Activated CD8-positive, alpha-beta T cell treated with anti-CD3 and anti-CD28 coated beads for 36 hours (primary cell): Measurements from ENCODE around the gene SDCBP2. TPM values are rescaled to one million over a fixed set of nuclear protein-coding genes. Genes with fewer than 3 reads are reported as not detected.

Experiments used
- ATAC-seq: fragments of 200-7000 bp; cut with Tn5 transposase; one replicate; pipeline ENCODE4 v1.10.0; 2021; ENCODE audit warnings: mild to moderate bottlenecking, moderate library complexity
- CTCF ChIA-PET: fragments of 350-600 bp; sonication (Branson Sonifier 250); formaldehyde crosslinking; loops from one replicate; lab custom pipeline; 2021; ENCODE audit warnings: antibody characterized with exemption; lab: Charles Lee
- POLR2A ChIA-PET: fragments of 350-600 bp; sonication (Branson Sonifier 250); formaldehyde crosslinking; loops from one replicate; lab custom pipeline; 2021; ENCODE audit warnings: antibody characterized with exemption; lab: Charles Lee
- DNase-seq: peaks from one replicate; pipeline ENCODE4 v3.0.0-alpha.2; 2020
- H3K27ac Mint-ChIP-seq: one replicate; pipeline ENCODE4 v1.8.0; 2021; ENCODE audit warnings: mild to moderate bottlenecking, mixed read lengths
- H3K27me3 Mint-ChIP-seq: one replicate; pipeline ENCODE4 v1.8.0; 2021; ENCODE audit warnings: mixed read lengths
- H3K36me3 Mint-ChIP-seq: one replicate; pipeline ENCODE4 v1.8.0; 2021; ENCODE audit warnings: low read depth, mixed read lengths
- H3K4me1 Mint-ChIP-seq: one replicate; pipeline ENCODE4 v1.8.0; 2021; ENCODE audit warnings: low read depth, mixed read lengths
- H3K4me3 Mint-ChIP-seq: one replicate; pipeline ENCODE4 v1.8.0; 2021; ENCODE audit warnings: mild to moderate bottlenecking, moderate library complexity, mixed read lengths
- H3K9me3 Mint-ChIP-seq: one replicate; pipeline ENCODE4 v1.8.0; 2021; ENCODE audit warnings: mixed read lengths
- CTCF ChIP-seq: fragments of 200-600 bp; IDR thresholded peaks from one replicate; pipeline ENCODE4 v1.8.0; 2022; ENCODE audit warnings: antibody characterized with exemption, mild to moderate bottlenecking
- intact Hi-C: fragments of 100-400 bp; cut with micrococcal nuclease; formaldehyde crosslinking; loops from one replicate; pipeline ENCODE4 v1.10.0; 2022
- total RNA-seq, 2 experiments: library from RNA; stranded (reverse); gene quantifications; one replicate each; pipeline ENCODE4 v1.2.3, GENCODE V29; 2021

SDCBP2 gene
- total RNA-seq, 2 experiments from 2014 or later = 3.0 to 3.7 TPM

- TF ChIP-seq CTCF = peak; percentile 40
- Mint-ChIP-seq H3K4me1 (peaks cover 64% of the 10 kb centered on the region), H3K27ac (peak overlapping the region; percentile 88), H3K9me3 (peaks cover 6% of the 10 kb centered on the region), H3K4me3 (peak overlapping the region; percentile 49), H3K27me3 (no peaks in the 10 kb centered on the region), H3K36me3 (peaks cover 73% of the 10 kb centered on the region)
- DNase-seq (peak; percentile 72), ATAC-seq (peak; percentile 93)
- CTCF ChIA-PET = interaction anchor here (1.0 to 1.5 kb wide), 3 partner anchors 13 to 46 kb away, joined by 3 to 4 read pairs (median 4); no protein-coding TSS in a partner anchor
- POLR2A ChIA-PET = interaction anchor here (0.6 to 2.0 kb wide), 11 partner anchors 14 to 108 kb away, joined by 3 to 7 read pairs (median 4); no protein-coding TSS in a partner anchor
- intact Hi-C loops = loop anchor here (5.0 kb wide), 1 partner anchor 34 kb away; the partner anchor contains the start of gene FKBP1A
Observed at GRCh38 chr20:1357921-1358671, 29.2 kb upstream of the SDCBP2 start.

GRCh38 chr20:1353956-1354355 is 25.0 kb upstream of the SDCBP2 start:
- ATAC-seq (no peak), DNase-seq (no peak)
- intact Hi-C loops = no loop called here
- no peak for TF ChIP-seq CTCF
- ChIA-PET CTCF (no interaction called here), POLR2A (no interaction called here)
- Mint-ChIP-seq H3K27me3 (no peaks in the 10 kb centered on the region), H3K27ac (no peak overlapping the region), H3K36me3 (peaks cover 69% of the 10 kb centered on the region), H3K9me3 (peaks cover 7% of the 10 kb centered on the region), H3K4me3 (no peak overlapping the region), H3K4me1 (peaks cover 31% of the 10 kb centered on the region)

GRCh38 chr20:1346315-1346969 is 17.5 kb upstream of the SDCBP2 start:
- ATAC-seq (no peak), DNase-seq (no peak)

GRCh38 chr20:1345756-1346093 is 16.8 kb upstream of the SDCBP2 start:
- POLR2A ChIA-PET = interaction anchor here (1.1 to 1.8 kb wide), 3 partner anchors 12 to 21 kb away, joined by 4 to 5 read pairs (median 4); no protein-coding TSS in a partner anchor
- intact Hi-C loops = no loop called here
- ATAC-seq (no peak), DNase-seq (no peak)
- no peaks in the 10 kb centered on the region for H3K27me3 Mint-ChIP-seq
- no peak overlapping the region for H3K4me3 Mint-ChIP-seq
- peaks cover 8% of the 10 kb centered on the region for H3K9me3 Mint-ChIP-seq
- H3K27ac Mint-ChIP-seq = no peak overlapping the region
- CTCF ChIA-PET = interaction anchor here (0.8 to 1.0 kb wide), 2 partner anchors 17 to 93 kb away, joined by 3 read pairs; partner anchors contain the start of gene SDCBP2
- no peak for TF ChIP-seq CTCF
- peaks cover 30% of the 10 kb centered on the region for H3K4me1 Mint-ChIP-seq
- H3K36me3 Mint-ChIP-seq = peaks cover 20% of the 10 kb centered on the region

More at GRCh38 chr20:1346315-1346969, 17.5 kb upstream of the SDCBP2 start:
- H3K4me1 Mint-ChIP-seq = peaks cover 31% of the 10 kb centered on the region
- intact Hi-C loops = no loop called here
- POLR2A ChIA-PET = interaction anchor here (1.8 kb wide), 1 partner anchor 21 kb away, joined by 4 read pairs; no protein-coding TSS in a partner anchor
- no peak for TF ChIP-seq CTCF
- H3K27me3 Mint-ChIP-seq = no peaks in the 10 kb centered on the region
- peaks cover 27% of the 10 kb centered on the region for H3K36me3 Mint-ChIP-seq
- peaks cover 8% of the 10 kb centered on the region for H3K9me3 Mint-ChIP-seq
- no peak overlapping the region for H3K4me3 Mint-ChIP-seq
- CTCF ChIA-PET = interaction anchor here (0.8 to 1.0 kb wide), 2 partner anchors 17 to 92 kb away, joined by 3 read pairs; partner anchors contain the start of gene SDCBP2
- H3K27ac Mint-ChIP-seq = peak overlapping the region; percentile 35
